ENCODE results near the gene CHTF18. TPM values are rescaled to one million over a fixed set of nuclear protein-coding genes. Genes with fewer than 3 reads are reported as not detected.

The CHTF18 gene
- polyA plus RNA-seq, 1 donor (not counting 4 experiments of a cell fraction or from before 2014, with no cell fraction given): 5.7 TPM

DNA sequence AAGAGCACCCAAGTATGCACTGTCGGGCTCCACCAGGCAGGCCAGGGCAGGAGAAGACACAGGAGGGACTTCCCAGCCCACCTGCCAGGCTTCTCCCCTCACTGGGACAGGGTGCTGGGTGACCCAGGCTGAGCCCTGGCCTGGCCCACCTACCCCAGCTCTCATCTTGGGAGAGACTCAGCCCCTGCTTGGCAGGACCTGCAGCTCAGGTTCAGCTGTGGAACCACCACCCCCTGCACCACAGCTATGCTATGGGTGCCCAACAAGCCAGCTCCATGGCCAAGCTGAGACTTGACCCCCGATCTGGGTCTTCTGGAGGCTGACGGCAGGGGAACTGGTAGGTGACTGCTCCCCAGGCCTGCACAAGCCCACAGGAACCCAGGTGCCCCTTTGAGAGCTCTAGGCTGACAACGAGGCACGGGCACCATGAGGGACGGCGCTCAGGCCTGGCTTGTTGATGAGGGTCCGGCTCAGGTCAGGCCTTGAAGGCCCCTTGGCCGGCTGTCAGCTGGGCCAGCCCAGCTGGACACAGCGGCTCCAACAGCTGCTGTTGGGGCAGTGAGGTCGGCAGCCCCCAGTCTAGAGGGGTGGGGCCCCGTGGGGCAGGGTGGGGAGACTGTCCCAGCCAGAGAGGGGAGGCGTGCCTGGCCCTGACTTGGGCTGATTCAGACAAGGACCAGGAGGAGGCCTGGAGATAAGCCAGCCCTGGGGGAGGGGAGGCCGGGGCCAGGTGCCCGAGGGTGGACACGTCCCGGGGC, 4.8 kb upstream of the CHTF18 start:
- DNase-seq (ENCODE audit: low read depth, low spot score): no peak
- Histone ChIP-seq H3K79me2 (ENCODE audit: control insufficient read depth, insufficient read depth, low read length) (peaks cover 14% of the 10 kb centered on the region), H3K4me1 (ENCODE audit: control insufficient read depth, extremely low read depth, insufficient read depth, low read length) (peaks cover 24% of the 10 kb centered on the region), H3K9me3 (ENCODE audit: control insufficient read depth, low read depth, low read length) (no peaks in the 10 kb centered on the region), H3K4me3 (ENCODE audit: control insufficient read depth in 2 of 3, extremely low read depth in 1 of 3, insufficient read depth in 2 of 3, low read depth in 1 of 3, low read length in 3 of 3) (no peak overlapping the region), H3K9ac (ENCODE audit: control insufficient read depth, extremely low read depth, insufficient read depth, low read length) (no peak overlapping the region), H3K9me1 (ENCODE audit: control insufficient read depth, extremely low read depth, insufficient read depth, low read length) (no peaks in the 10 kb centered on the region), H3K27me3 (ENCODE audit: control insufficient read depth, extremely low read depth, insufficient read depth, low read length) (peaks cover 15% of the 10 kb centered on the region), H3K4me2 (ENCODE audit: control insufficient read depth, extremely low read depth, insufficient read depth, low read depth, low read length) (no peak overlapping the region), H2AFZ (ENCODE audit: control insufficient read depth, low read length) (no peak overlapping the region), H3K36me3 (ENCODE audit: control insufficient read depth in 2 of 2, extremely low read depth in 1 of 2, insufficient read depth in 2 of 2, low read length in 2 of 2) (peaks cover 5 to 8% of the 10 kb centered on the region in 2 experiments), H4K20me1 (ENCODE audit: control insufficient read depth, extremely low read depth, insufficient read depth, low read length) (peaks cover 7% of the 10 kb centered on the region), H3K27ac (ENCODE audit: control insufficient read depth, insufficient read depth, low read length) (no peak overlapping the region)
- no peak for FAIRE-seq
- dilution Hi-C loops (cut with MboI; ENCODE audit: extremely low pct_ligation_motif_present, low sequenced_read_pairs): no loop called here
- TF ChIP-seq CTCF (optimal IDR thresholded peaks at IDR 0.05 in 1 of 3, IDR thresholded peaks at IDR 0.05 in 1 of 3, conservative IDR thresholded peaks at IDR 0.05 in 1 of 3; ENCODE audit: extremely low read depth in 1 of 3, insufficient read depth in 2 of 3, low read length in 3 of 3) (no peak), EZH2 (IDR thresholded peaks at IDR 0.05; ENCODE audit: low read length) (no peak)

DNA sequence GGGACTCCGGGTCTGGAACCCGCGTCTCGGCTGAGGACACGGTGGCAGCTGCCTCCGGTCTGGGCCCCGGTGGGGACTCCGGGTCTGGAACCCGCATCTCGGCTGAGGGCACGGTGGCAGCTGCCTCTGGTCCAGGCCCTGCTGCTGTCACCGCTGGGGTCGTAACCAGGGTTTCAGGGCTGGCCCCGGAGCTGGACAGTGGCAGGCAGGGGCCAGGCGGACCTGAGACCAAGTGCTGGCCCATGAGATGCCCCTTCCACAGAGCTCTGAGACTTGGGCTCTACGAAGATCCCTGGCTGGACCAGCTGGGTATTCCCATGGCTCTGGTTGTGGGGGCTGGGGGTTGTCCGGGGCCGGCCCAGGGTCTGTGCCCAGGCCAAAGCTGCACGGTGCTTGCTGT, 4.0 kb upstream of the CHTF18 start:
- Histone ChIP-seq H2AFZ (ENCODE audit: control insufficient read depth, low read length) (no peak overlapping the region), H3K27me3 (ENCODE audit: control insufficient read depth, extremely low read depth, insufficient read depth, low read length) (peaks cover 15% of the 10 kb centered on the region), H4K20me1 (ENCODE audit: control insufficient read depth, extremely low read depth, insufficient read depth, low read length) (peaks cover 7% of the 10 kb centered on the region), H3K27ac (ENCODE audit: control insufficient read depth, insufficient read depth, low read length) (no peak overlapping the region), H3K4me2 (ENCODE audit: control insufficient read depth, extremely low read depth, insufficient read depth, low read depth, low read length) (no peak overlapping the region), H3K9me1 (ENCODE audit: control insufficient read depth, extremely low read depth, insufficient read depth, low read length) (no peaks in the 10 kb centered on the region), H3K4me1 (ENCODE audit: control insufficient read depth, extremely low read depth, insufficient read depth, low read length) (peaks cover 29% of the 10 kb centered on the region), H3K9ac (ENCODE audit: control insufficient read depth, extremely low read depth, insufficient read depth, low read length) (no peak overlapping the region), H3K36me3 (ENCODE audit: control insufficient read depth in 2 of 2, extremely low read depth in 1 of 2, insufficient read depth in 2 of 2, low read length in 2 of 2) (peaks cover 5 to 8% of the 10 kb centered on the region in 2 experiments), H3K4me3 (ENCODE audit: control insufficient read depth in 2 of 3, extremely low read depth in 1 of 3, insufficient read depth in 2 of 3, low read depth in 1 of 3, low read length in 3 of 3) (no peak overlapping the region), H3K79me2 (ENCODE audit: control insufficient read depth, insufficient read depth, low read length) (peaks cover 22% of the 10 kb centered on the region), H3K9me3 (ENCODE audit: control insufficient read depth, low read depth, low read length) (no peaks in the 10 kb centered on the region)
- DNase-seq (ENCODE audit: low read depth, low spot score) (no peak), FAIRE-seq (no peak)
- no peak for TF ChIP-seq CTCF (optimal IDR thresholded peaks at IDR 0.05 in 1 of 3, IDR thresholded peaks at IDR 0.05 in 1 of 3, conservative IDR thresholded peaks at IDR 0.05 in 1 of 3; ENCODE audit: extremely low read depth in 1 of 3, insufficient read depth in 2 of 3, low read length in 3 of 3)
- no peak for TF ChIP-seq EZH2 (IDR thresholded peaks at IDR 0.05; ENCODE audit: low read length)
- dilution Hi-C loops (cut with MboI; ENCODE audit: extremely low pct_ligation_motif_present, low sequenced_read_pairs): no loop called here

Data from keratinocyte (primary cell).